HG02885 (cell line): ENCODE data around the gene ACVR1B.

Source experiments
- ATAC-seq: cut with Tn5 transposase; IDR thresholded peaks from one replicate; pipeline ENCODE4 v1.9.1; 2021; ENCODE audit warnings: mild to moderate bottlenecking; ENCODE audit not compliant: unreplicated experiment, poor library complexity

Gene ACVR1B

DNA sequence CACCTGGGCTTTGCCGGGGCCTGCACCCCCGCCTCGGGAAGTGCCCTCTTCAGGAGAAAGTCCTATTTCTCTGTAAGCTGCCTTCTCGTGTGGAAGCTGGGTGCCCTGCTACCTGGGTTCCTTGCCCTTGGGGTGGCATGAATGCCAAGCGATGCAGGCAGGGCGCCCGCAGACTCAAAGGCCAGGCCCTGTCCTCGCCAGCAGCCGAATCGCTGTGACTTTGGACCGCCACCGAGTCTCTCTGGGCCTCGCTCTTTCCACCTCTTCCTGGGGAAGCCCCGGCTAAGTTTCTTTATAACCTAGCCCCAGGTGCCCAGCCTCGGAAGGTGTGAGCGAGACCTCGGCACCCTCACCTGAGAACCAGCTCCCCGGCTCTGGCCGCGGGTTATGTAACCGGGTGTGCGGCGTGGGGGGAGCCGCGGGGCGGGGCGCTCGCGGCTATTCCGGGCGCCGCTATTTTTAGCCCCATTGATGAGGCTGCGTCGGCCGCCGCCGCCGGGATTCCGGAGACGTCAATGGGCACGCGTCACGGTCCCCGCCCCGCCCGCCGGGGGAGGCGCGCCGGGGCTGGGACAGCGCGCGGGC lies 85.2 kb downstream of the ACVR1B start:
- ATAC-seq = peak; percentile 43

DNA sequence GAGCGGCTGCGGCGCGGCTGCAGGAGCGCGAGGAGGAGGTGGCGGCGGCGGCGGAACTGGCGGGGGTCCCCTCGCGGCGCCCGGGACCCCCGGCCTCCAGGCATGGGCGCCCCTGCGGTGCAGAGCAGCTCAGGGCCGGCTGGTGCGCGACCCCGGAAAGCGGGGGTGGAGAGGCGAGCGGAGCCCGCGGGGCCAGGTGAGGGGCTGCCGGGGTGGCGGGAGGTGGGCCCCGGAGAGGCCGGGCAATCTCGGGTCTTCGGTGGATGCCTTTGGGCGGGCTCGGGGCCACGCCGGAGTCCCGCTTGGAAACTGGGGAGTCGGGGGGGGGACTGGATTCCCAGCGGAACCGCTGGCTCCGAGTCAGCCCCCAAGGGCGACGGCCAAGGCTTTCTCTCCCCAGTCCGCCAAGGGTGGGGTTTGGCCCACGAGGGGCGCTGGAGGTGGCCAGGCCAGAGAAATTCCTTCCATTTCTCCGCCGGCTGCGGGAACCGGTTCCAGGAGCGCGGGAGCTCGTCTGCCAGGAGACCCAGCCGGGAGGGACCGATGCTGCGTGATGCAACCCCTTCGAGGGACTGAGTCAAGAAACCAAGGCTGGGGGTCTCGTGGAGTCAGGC lies 85.9 kb downstream of the ACVR1B start:
- no peak for ATAC-seq

DNA sequence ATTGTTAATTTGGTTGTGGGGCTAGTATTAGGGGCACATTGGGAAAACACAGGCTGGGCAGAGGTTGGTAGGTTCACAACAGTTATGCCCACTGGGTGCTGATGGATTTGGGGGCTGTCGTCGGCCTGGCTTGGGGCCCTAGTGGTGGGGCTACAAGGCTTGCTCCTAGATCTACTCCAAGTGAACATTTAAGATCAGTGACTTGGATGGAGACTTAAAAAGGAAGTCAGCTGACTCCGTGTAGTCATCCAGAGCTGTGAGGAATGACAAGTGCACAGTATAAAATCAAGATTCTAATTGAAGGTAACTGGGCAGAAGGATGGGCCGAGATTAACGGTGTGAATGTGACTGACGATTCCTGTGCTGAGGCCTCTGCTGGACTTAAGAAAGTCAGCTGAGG lies 86.9 kb downstream of the ACVR1B start:
- no peak for ATAC-seq

DNA sequence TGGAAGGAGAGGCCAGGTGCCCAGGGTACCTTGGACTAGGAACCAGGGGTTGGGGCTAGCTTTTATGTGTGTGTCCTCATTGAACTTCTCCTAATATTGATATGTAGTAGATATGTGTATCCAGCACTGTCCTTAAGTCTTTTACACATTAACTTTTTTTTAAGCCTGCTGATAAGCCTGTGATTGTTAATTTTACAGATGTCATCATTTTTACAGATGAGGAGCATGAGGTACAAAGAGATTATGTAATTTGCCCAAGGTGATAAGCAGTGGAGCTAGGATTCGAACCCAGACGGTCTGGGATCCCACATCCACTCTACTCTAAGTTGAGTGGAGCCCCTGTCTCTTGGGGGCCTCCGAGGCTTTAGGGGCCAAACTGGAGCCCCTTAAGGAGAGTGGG lies 89.5 kb downstream of the ACVR1B start:
- no peak for ATAC-seq

DNA sequence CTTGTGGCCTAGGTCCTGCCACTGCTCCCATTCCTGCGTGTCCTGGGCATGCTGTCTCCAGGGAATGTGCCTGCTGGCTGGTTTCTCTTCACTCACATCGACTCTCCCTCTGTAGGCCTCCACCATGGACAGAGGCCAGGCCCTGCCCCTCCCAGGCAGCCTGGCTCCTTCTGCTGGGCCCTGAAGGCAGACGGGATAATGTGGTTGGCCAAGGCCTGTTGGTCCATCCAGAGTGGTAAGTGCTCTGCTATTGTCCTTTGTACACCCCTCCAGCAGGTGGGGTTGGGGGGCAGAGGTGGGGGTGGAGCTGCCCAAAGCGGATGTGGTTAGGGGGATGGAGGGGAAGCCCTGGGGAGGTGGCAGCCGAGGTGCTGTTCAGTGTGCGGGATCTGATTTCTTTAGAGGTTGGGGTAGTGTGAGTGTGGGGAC lies 90.2 kb downstream of the ACVR1B start:
- no peak for ATAC-seq

DNA sequence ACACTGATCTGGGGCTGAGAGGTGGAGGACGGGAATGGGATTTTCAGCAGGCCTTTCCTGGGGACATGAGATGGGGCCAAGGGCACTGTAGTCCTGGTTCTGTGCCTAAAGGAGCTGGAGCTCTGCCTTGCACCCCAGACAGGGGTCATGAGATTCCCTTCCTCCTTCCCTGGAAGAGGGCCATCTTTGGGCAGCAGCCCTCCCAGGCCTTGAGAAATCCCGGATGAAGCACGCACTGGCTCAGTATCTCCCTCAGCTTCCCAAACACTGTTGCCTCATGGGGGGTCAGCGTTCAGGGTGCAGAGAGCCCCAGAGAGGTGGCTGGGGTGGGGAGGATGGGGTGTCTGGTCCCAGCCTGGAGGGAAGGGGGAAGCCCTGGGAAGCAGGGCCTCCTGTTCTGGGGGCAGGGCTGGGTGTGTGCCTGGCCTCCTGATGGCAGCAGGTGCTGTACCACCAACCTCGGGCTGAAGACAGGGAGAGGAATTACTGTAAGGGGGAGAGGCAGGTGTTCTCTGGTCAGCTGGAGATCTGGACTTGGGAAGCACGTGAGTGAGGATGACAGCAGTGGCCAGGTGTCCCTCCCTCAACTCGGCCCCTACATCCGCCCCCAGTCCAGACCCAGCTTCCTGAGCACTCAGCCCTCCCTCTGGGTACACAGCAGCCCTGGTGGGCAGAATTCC lies 91.3 kb downstream of the ACVR1B start:
- ATAC-seq = no peak

DNA sequence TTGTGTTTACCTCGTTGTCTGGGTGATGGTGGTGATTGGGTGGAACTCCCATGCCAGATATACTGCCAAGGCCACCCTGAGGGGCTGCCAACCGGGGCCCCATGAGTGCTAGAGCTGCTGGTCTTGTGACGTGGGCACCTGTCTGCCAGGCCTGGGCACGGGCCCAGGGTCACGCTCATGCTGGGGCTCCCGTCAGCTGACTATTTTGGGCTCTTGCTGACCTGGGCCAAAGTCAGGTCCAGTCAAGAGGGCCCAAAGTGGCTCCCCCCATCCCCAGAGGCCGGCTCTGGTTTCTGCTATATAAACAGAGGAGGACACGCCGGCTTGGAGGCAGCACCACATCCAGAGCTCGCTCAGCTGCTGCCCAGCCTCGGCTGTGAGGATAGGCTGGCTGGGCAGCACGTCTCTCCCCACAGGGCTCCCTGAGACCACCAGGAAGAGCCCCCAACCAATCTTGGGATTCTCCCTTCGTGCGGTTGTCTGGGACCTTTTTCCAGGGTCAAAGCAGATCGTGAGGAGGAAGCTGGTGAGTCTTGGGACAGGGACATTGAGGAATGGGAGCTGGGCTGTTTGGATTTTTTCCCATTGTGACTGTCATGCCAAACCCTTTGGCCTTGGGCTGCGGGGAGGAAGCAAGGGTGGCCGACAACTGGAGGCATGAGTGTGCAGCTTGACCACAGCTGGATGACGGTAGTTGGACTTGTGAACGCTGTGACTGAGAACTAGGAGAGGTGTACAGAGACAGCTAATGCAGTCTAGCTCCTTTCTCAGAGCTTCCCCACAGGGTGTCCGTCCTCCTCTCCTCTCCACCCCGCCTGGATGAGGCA lies 92.1 kb downstream of the ACVR1B start:
- ATAC-seq = no peak

DNA sequence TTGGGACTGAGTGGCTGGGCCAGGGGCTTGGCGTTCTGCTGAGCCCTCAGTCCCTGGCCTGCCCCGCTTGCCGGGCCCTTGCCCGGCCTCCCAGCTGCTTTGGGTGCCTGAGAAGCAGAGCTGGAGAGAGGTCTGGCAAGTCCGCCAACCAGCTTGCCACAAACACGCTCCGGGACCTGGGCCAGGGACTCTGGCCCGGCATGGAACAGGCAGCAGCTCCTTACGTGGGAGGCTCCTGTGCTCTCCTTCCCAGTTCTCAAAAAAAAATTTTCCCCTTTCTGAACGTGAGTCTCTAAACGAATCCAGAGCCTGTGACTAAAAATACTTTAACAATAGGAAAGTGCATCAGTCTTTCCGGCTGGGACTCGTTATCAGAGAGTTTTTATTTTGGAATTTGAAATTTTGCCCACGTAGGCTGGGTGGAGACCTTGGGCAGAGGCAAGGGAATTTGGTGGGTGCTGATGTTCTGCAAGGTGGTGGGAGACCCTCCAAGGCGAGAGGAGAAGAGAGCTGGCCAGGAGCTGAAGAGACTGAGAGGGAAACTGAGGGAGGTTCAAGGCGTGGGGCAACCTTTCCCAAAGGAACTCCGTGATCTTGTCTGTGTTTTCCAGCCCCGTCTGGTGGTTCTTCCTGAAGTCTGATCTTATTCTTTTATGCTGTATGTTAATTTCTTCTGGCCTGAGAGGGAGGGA lies 92.9 kb downstream of the ACVR1B start:
- ATAC-seq = no peak

DNA sequence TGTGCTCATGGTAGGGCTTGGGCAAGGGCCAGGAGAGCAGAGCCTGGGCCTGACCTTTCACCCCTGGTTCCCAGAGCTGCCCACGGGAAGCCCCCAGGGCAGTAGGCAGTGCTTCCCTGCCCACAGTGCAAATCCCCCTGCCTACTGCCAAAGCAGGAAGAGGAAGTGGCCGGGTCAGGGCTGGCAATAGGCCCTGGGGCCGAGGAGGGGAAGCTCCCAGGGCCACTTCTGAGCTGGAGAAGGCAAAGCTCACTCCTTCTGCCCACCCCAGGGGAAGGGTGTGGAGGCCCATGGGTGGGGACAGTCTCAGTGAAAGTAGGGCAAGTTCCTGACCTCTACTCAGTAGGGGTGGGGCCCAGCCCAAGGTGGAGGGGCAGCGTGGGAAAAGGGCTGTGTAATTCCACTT lies 94.3 kb downstream of the ACVR1B start:
- no peak for ATAC-seq
